Measurements from ENCODE around the gene RAI14.

The RAI14 gene

GRCh38 chr5:34831303-34831702 is 175.2 kb downstream of the RAI14 start:
- in situ Hi-C loops (cut with MboI; ENCODE audit: low pct_unique_long_range_greater_than_20kb, low sequenced_read_pairs), result no loop called here
- no peak for DNase-seq

GRCh38 chr5:34832568-34832967 is 176.4 kb downstream of the RAI14 start:
- in situ Hi-C loops (cut with MboI; ENCODE audit: low pct_unique_long_range_greater_than_20kb, low sequenced_read_pairs), result no loop called here
- no peak for DNase-seq

- DNase-seq, result no peak
- in situ Hi-C loops (cut with MboI; ENCODE audit: low pct_unique_long_range_greater_than_20kb, low sequenced_read_pairs), result no loop called here
These were observed 177.0 kb downstream of the RAI14 start for GRCh38 chr5:34833090-34833489.

GRCh38 chr5:34833976-34834793 is 178.1 kb downstream of the RAI14 start:
- DNase-seq, result no peak
- in situ Hi-C loops (cut with MboI; ENCODE audit: low pct_unique_long_range_greater_than_20kb, low sequenced_read_pairs), result no loop called here

GRCh38 chr5:34834794-34835089 is 178.6 kb downstream of the RAI14 start:
- in situ Hi-C loops (cut with MboI; ENCODE audit: low pct_unique_long_range_greater_than_20kb, low sequenced_read_pairs), result no loop called here

GRCh38 chr5:34835664-34836063 is 179.5 kb downstream of the RAI14 start:
- DNase-seq, result no peak
- in situ Hi-C loops (cut with MboI; ENCODE audit: low pct_unique_long_range_greater_than_20kb, low sequenced_read_pairs), result no loop called here

More at GRCh38 chr5:34834794-34835089, 178.6 kb downstream of the RAI14 start:
- DNase-seq, result no peak

GRCh38 chr5:34838785-34839714 is 182.9 kb downstream of the RAI14 start, which contains the start of gene TTC23L:
Gene TTC23L, plus strand, starts transcription at chr5:34839164. Its CDS starts 1,508 bp downstream, at chr5:34840672.
- in situ Hi-C loops (cut with MboI; ENCODE audit: low pct_unique_long_range_greater_than_20kb, low sequenced_read_pairs), result no loop called here
- peak; percentile 83 for DNase-seq

- in situ Hi-C loops (cut with MboI; ENCODE audit: low pct_unique_long_range_greater_than_20kb, low sequenced_read_pairs), result no loop called here
- no peak for DNase-seq
These were observed 185.7 kb downstream of the RAI14 start for GRCh38 chr5:34841816-34842215.

GRCh38 chr5:34842554-34842953 is 186.4 kb downstream of the RAI14 start:
- no peak for DNase-seq
- in situ Hi-C loops (cut with MboI; ENCODE audit: low pct_unique_long_range_greater_than_20kb, low sequenced_read_pairs), result no loop called here

- in situ Hi-C loops (cut with MboI; ENCODE audit: low pct_unique_long_range_greater_than_20kb, low sequenced_read_pairs), result no loop called here
- no peak for DNase-seq
These were observed 187.4 kb downstream of the RAI14 start for GRCh38 chr5:34843497-34843896.

- no peak for DNase-seq
- in situ Hi-C loops (cut with MboI; ENCODE audit: low pct_unique_long_range_greater_than_20kb, low sequenced_read_pairs), result no loop called here
These were observed 188.0 kb downstream of the RAI14 start for GRCh38 chr5:34844106-34844505.

GRCh38 chr5:34844999-34845398 is 188.9 kb downstream of the RAI14 start:
- no peak for DNase-seq
- in situ Hi-C loops (cut with MboI; ENCODE audit: low pct_unique_long_range_greater_than_20kb, low sequenced_read_pairs), result no loop called here

- DNase-seq, result no peak
- in situ Hi-C loops (cut with MboI; ENCODE audit: low pct_unique_long_range_greater_than_20kb, low sequenced_read_pairs), result no loop called here
These were observed 190.9 kb downstream of the RAI14 start for GRCh38 chr5:34847056-34847455.

- in situ Hi-C loops (cut with MboI; ENCODE audit: low pct_unique_long_range_greater_than_20kb, low sequenced_read_pairs), result no loop called here
These were observed 191.4 kb downstream of the RAI14 start for GRCh38 chr5:34847552-34847951.

GRCh38 chr5:34848230-34848629 is 192.1 kb downstream of the RAI14 start:
- in situ Hi-C loops (cut with MboI; ENCODE audit: low pct_unique_long_range_greater_than_20kb, low sequenced_read_pairs), result no loop called here

More at GRCh38 chr5:34847552-34847951, 191.4 kb downstream of the RAI14 start:
- DNase-seq, result no peak

GRCh38 chr5:34849253-34849652 is 193.1 kb downstream of the RAI14 start:
- DNase-seq, result no peak
- in situ Hi-C loops (cut with MboI; ENCODE audit: low pct_unique_long_range_greater_than_20kb, low sequenced_read_pairs), result no loop called here

More at GRCh38 chr5:34848230-34848629, 192.1 kb downstream of the RAI14 start:
- DNase-seq, result no peak

GRCh38 chr5:34854459-34855174 is 198.5 kb downstream of the RAI14 start:
- DNase-seq, result peak; percentile 84
- in situ Hi-C loops (cut with MboI; ENCODE audit: low pct_unique_long_range_greater_than_20kb, low sequenced_read_pairs), result no loop called here

- in situ Hi-C loops (cut with MboI; ENCODE audit: low pct_unique_long_range_greater_than_20kb, low sequenced_read_pairs), result no loop called here
- DNase-seq, result no peak
These were observed 201.0 kb downstream of the RAI14 start for GRCh38 chr5:34857161-34857560.

GRCh38 chr5:34857894-34858293 is 201.8 kb downstream of the RAI14 start:
- DNase-seq, result no peak
- in situ Hi-C loops (cut with MboI; ENCODE audit: low pct_unique_long_range_greater_than_20kb, low sequenced_read_pairs), result no loop called here
